ENCODE results near the gene AMDHD2.

Gene AMDHD2

DNA sequence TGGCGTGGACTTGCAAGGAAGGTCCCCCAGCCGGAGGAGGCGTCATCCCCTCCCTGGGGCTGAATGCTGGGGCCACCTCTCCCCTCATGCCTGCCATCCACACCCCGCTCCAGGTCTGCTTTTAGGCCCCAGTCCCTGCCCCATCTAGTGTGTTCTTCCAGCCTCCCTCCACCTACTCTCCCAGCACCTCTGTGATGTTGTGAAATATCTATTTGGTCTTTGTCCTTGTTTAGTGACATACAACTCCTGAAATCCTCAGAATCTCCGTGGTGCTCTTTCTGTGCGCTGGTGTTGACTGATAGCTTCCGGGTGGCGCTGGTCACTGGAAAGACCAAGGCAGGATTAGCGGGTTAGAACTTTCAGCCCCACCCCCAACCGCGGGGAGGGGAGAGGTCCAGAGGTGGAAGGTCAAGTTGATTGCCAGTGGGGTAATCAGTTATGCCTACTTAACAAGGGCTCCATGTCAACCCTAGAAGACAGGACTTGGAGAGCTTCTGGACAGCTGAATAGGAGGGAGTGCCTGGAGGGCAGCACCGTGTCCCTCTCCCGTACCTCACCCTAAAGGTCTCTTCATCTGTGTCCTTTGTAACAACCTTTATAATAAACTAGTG, 35.2 kb upstream of the AMDHD2 start:
- Histone ChIP-seq H3K36me3 (ENCODE audit: insufficient read depth, low read depth, low read length) (no peaks in the 10 kb centered on the region; the same call in 1 of the 2 replicates), H3K9ac (ENCODE audit: low read depth, low read length) (no peak overlapping the region), H3K27ac (ENCODE audit: low read length) (no peak overlapping the region), H3K4me1 (ENCODE audit: insufficient read depth, low read length) (no peaks in the 10 kb centered on the region), H3K9me3 (ENCODE audit: insufficient read depth, low read depth, low read length) (no peaks in the 10 kb centered on the region), H3K4me3 (ENCODE audit: low read length) (no peak overlapping the region), H3K27me3 (ENCODE audit: insufficient read depth, low read length) (no peaks in the 10 kb centered on the region)

DNA sequence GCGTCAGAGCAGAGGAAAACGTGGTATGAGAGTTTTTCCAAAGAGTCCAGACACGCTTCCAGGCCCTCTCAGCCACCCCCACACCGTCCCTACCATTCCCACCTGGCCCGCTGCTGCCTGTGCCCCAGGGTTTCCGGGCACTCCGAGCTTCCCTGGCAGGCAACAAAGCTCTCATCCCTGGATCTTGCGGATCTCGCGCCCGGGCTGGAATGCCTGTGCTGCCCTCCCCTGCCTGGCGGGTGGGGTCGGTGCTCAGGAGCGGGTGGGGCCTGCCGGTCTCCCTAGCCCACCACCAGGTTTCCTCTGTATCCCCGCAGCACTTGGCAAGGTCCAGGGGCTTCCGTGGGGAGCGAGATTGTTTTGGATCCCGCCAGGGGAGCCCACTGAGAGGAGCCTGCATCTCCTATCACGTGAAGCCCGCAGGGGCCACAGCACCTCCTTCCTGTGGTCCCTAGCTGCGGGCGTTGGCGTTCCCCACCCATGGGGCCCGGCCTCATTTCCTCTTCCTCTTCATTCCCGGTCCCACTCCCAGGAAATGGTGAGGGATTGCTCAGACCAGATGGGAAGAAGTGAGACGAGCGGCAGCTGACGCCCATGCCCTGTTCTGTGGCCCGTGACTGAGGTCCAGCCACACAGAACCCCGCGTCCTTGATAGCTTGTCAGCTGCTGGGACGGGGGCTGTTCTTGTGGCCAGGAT, 34.2 kb upstream of the AMDHD2 start:
- no peaks in the 10 kb centered on the region for H3K9me3 ChIP-seq (ENCODE audit: insufficient read depth, low read depth, low read length)
- no peaks in the 10 kb centered on the region for H3K4me1 ChIP-seq (ENCODE audit: insufficient read depth, low read length)
- no peak overlapping the region for H3K4me3 ChIP-seq (ENCODE audit: low read length)
- no peaks in the 10 kb centered on the region; the same call in 1 of the 2 replicates for H3K36me3 ChIP-seq (ENCODE audit: insufficient read depth, low read depth, low read length)
- no peaks in the 10 kb centered on the region for H3K27me3 ChIP-seq (ENCODE audit: insufficient read depth, low read length)
- H3K9ac ChIP-seq (ENCODE audit: low read depth, low read length) = no peak overlapping the region
- no peak overlapping the region for H3K27ac ChIP-seq (ENCODE audit: low read length)

DNA sequence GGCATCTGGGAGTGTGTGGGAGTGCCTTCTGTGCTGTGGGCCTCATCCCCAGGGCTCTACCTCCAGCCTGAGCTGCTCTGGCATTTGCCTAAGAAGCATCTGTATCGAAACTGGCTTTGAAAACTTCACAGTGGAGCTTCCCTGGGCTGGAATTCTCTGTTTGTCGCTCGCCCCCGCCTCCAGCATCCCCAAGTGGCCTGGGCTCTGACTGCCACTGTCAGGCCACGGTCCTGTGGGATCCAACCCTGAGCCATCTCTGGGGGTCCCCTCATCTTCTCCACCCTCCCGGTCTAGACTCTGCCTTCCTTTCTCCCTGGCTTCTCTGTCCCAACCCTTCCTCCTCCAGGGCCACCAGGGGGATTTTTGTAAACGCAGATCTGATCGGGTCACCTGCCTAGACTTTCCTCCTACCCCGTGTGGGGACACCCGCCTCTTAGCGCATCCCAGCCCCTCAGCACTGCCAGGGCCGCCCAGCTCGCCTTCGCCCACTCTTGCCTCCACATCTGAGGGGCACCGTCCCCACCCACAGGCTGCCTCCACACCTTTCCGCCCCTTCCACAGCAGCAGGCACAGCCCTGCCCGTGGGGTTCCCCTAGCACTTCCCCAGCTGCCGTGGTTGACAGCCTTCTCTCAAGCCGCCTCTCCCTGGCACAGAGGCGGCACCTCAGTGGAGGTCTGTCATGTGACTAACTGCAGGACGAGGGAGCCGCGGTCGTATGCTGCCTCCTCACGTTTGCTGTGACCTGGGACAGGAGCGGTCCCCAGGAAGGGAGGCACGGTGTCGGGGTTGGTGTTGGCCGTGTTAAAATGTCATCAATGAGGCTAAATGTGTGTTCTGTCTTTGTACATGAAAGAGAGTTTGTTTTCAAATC, 33.3 kb upstream of the AMDHD2 start:
- Histone ChIP-seq H3K9ac (ENCODE audit: low read depth, low read length) (no peak overlapping the region), H3K36me3 (ENCODE audit: insufficient read depth, low read depth, low read length) (no peaks in the 10 kb centered on the region; the same call in 1 of the 2 replicates), H3K27me3 (ENCODE audit: insufficient read depth, low read length) (no peaks in the 10 kb centered on the region), H3K4me1 (ENCODE audit: insufficient read depth, low read length) (no peaks in the 10 kb centered on the region), H3K27ac (ENCODE audit: low read length) (no peak overlapping the region), H3K4me3 (ENCODE audit: low read length) (no peak overlapping the region), H3K9me3 (ENCODE audit: insufficient read depth, low read depth, low read length) (no peaks in the 10 kb centered on the region)

DNA sequence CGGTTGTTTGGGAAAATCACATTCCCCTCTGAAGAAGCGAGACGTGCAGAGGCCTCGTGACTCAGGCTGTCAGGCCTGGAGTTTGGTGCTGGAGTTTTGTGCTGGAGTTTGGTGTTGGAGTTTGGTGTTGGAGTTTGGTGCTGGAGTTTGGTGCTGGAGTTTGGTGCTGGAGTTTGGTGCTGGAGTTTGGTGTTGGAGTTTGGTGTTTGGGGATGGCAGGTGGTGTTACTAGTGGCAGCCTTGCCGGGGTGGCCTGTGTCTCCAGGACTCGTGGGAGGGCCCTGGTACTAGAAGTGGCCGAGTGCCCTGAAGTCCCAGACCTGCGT, 32.7 kb upstream of the AMDHD2 start:
- Histone ChIP-seq H3K36me3 (ENCODE audit: insufficient read depth, low read depth, low read length) (no peaks in the 10 kb centered on the region; the same call in 1 of the 2 replicates), H3K27me3 (ENCODE audit: insufficient read depth, low read length) (no peaks in the 10 kb centered on the region), H3K4me1 (ENCODE audit: insufficient read depth, low read length) (no peaks in the 10 kb centered on the region), H3K4me3 (ENCODE audit: low read length) (no peak overlapping the region), H3K9ac (ENCODE audit: low read depth, low read length) (no peak overlapping the region), H3K9me3 (ENCODE audit: insufficient read depth, low read depth, low read length) (no peaks in the 10 kb centered on the region), H3K27ac (ENCODE audit: low read length) (no peak overlapping the region)

DNA sequence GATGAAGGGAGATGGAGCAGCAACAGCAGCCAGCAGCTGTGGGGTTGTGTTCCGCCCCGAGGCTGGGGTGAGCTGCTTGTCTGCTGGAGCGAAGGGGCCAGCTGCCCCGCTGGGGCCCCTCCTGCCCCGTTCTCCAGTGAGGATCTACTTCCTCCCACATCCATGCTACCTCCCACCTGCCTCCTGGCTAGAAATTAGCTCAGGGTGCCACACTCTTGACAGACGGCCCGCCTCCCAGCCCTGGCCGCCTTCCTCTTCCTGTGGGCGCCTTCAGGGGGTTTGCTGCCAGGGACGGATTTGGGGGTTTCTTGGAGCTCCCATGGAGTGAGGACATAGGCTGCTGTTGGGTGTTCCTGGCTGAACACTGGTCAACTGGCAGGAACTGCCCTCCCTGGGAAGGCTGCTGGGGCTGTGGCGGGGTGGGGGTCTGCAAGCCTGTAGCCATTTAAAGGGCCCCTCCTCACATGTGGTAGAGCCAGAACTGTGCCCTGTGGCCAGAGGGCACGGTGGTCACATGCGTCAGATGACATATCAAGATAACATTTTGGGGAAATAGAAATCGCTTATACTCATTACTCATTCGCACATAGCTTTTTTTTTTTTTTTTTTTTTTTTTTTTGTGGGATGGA, 32.2 kb upstream of the AMDHD2 start:
- H3K36me3 ChIP-seq (ENCODE audit: insufficient read depth, low read depth, low read length) = no peaks in the 10 kb centered on the region
- no peak overlapping the region for H3K27ac ChIP-seq (ENCODE audit: low read length)
- no peaks in the 10 kb centered on the region for H3K9me3 ChIP-seq (ENCODE audit: insufficient read depth, low read depth, low read length)
- H3K27me3 ChIP-seq (ENCODE audit: insufficient read depth, low read length) = no peaks in the 10 kb centered on the region
- no peak overlapping the region for H3K4me3 ChIP-seq (ENCODE audit: low read length)
- no peaks in the 10 kb centered on the region for H3K4me1 ChIP-seq (ENCODE audit: insufficient read depth, low read length)
- no peak overlapping the region for H3K9ac ChIP-seq (ENCODE audit: low read depth, low read length)

DNA sequence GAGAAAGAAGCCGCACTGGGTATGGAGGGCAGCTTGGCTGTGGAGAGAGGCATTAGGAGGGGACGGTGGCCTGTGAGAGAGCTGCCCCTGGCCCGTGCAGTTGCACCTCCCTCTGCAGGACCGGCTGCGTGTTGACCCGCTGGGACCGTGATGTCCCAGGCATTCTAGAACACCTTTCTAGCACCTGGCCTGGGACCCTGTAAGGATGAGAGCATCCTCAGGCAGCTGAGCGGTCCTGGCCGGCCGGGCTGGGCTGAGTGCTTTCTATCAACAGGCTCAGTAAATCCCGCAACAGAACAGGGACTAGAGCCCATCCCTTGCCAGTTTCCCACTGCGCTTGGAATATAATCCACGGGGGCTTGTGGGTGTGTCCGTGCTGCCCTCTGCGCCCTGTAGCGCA, 30.6 kb upstream of the AMDHD2 start:
- Histone ChIP-seq H3K27ac (ENCODE audit: low read length) (no peak overlapping the region), H3K9me3 (ENCODE audit: insufficient read depth, low read depth, low read length) (no peaks in the 10 kb centered on the region), H3K4me1 (ENCODE audit: insufficient read depth, low read length) (no peaks in the 10 kb centered on the region), H3K9ac (ENCODE audit: low read depth, low read length) (no peak overlapping the region), H3K4me3 (ENCODE audit: low read length) (no peak overlapping the region), H3K27me3 (ENCODE audit: insufficient read depth, low read length) (no peaks in the 10 kb centered on the region), H3K36me3 (ENCODE audit: insufficient read depth, low read depth, low read length) (no peaks in the 10 kb centered on the region)

DNA sequence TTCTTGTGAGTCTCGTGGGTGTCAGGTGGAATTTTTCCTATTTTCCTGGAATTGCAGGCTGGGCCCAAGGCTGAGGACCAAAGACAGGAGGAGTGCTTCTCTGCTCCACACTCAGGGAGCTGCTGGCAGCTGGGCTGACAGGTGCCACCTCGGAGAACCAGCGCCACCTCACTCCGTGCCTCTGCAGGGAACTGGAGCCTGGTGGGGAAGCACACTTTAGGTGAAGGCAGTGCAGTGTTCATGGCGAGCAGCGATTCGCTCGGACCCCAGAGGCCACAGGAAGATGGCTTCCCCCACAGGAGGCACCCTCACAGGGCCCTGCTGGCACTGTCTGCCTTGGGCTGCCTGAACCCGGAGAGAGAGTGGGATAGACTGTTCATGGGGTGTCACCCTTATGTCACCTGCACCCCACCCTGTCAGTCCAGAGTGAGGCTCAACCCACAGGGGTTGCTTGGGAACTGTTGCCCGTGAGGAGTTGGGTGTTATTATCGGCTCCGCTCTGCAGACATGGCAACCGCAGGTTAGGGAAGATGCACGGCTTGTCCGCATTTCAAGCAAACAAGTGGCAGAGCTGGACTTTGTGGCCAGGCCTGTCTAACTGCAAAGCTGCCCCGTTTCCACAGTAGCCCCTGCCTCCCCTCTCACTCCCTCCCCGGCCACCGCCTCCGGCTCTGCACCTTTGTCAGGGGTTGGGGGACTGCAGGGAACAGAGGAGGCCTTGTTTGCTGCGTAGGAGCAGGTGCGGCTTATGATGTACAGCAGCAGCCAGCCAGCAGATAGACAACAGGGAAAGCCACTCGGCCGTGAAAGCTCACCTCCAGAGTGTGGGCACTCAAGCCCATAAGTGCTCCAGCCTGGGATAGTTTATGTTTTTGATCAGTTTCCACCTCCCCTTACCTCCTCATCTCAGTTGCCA, 29.7 kb upstream of the AMDHD2 start:
- Histone ChIP-seq H3K9me3 (ENCODE audit: insufficient read depth, low read depth, low read length) (no peaks in the 10 kb centered on the region), H3K27me3 (ENCODE audit: insufficient read depth, low read length) (no peaks in the 10 kb centered on the region), H3K27ac (ENCODE audit: low read length) (no peak overlapping the region), H3K9ac (ENCODE audit: low read depth, low read length) (no peak overlapping the region), H3K4me1 (ENCODE audit: insufficient read depth, low read length) (no peaks in the 10 kb centered on the region), H3K36me3 (ENCODE audit: insufficient read depth, low read depth, low read length) (no peaks in the 10 kb centered on the region), H3K4me3 (ENCODE audit: low read length) (no peak overlapping the region)

DNA sequence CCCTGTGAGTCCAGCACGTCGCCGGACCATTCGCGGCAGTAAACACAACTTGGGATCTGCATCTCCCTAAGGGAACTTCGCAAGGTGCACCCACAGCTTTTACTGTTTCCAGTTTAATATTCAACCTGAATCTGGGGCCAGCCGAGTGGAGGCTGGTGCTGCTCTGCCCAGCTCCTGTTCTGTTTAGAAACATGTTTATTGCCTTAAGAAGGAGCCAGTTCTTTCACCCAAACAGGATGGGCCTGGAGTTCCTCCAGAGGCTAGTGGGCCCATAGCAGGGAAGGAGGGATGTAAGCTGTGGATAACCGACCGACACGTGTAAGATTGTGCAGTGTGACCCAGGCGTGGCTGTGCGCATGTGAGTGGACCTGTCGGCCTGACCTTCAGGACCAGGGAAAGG, 27.9 kb upstream of the AMDHD2 start:
- Histone ChIP-seq H3K4me3 (ENCODE audit: low read length) (no peak overlapping the region), H3K4me1 (ENCODE audit: insufficient read depth, low read length) (no peaks in the 10 kb centered on the region), H3K27ac (ENCODE audit: low read length) (no peak overlapping the region), H3K9me3 (ENCODE audit: insufficient read depth, low read depth, low read length) (no peaks in the 10 kb centered on the region), H3K36me3 (ENCODE audit: insufficient read depth, low read depth, low read length) (no peaks in the 10 kb centered on the region), H3K9ac (ENCODE audit: low read depth, low read length) (no peak overlapping the region), H3K27me3 (ENCODE audit: insufficient read depth, low read length) (no peaks in the 10 kb centered on the region)

DNA sequence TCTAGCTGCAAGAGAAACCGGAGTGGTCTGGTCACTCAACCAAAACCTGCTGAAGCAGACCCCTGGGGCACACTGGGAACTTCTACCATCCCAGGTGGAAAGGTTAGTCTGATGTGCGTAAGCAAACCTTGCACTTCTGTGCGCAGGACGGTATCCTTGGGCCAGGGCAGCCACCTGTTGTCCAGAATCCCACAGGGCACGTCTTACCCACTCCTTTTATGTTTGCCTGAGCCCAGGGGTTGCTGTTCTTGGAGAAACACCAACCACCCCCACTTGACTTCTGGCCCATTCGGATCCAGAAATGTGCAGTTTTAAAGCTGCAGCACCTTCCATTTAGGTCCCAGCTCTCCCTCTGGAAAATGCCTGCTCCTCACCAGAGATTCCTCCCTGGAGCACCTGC, 26.6 kb upstream of the AMDHD2 start:
- Histone ChIP-seq H3K36me3 (ENCODE audit: insufficient read depth, low read depth, low read length) (0 out of 2 replicates have a peak, but pooled peaks cover 6% of the 10 kb centered on the region), H3K9ac (ENCODE audit: low read depth, low read length) (no peak overlapping the region), H3K27me3 (ENCODE audit: insufficient read depth, low read length) (no peaks in the 10 kb centered on the region), H3K9me3 (ENCODE audit: insufficient read depth, low read depth, low read length) (no peaks in the 10 kb centered on the region), H3K27ac (ENCODE audit: low read length) (no peak overlapping the region), H3K4me3 (ENCODE audit: low read length) (no peak overlapping the region), H3K4me1 (ENCODE audit: insufficient read depth, low read length) (no peaks in the 10 kb centered on the region)

DNA sequence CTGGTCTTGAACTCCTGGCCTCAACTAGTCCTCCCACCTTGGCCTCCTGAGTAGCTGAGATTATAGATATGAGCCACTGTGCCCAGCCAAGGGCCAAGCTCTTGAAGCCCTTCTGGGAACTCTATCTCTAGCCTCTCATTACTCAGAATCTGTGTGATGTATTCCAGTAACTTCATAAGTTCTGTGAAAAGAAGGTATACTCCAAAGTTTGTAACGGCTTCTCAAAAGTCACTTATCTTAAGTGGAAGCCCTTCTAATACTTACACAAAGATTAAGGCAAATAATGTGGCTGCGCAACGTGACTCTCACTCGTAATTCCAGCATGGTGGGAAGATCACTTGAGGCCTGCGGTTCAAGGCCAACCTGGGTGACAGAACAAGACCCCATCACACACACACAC, 25.6 kb upstream of the AMDHD2 start:
- no peak overlapping the region for H3K27ac ChIP-seq (ENCODE audit: low read length)
- H3K27me3 ChIP-seq (ENCODE audit: insufficient read depth, low read length) = no peaks in the 10 kb centered on the region
- no peaks in the 10 kb centered on the region for H3K9me3 ChIP-seq (ENCODE audit: insufficient read depth, low read depth, low read length)
- H3K9ac ChIP-seq (ENCODE audit: low read depth, low read length) = no peak overlapping the region
- H3K4me3 ChIP-seq (ENCODE audit: low read length) = no peak overlapping the region
- 0 out of 2 replicates have a peak, but pooled peaks cover 6% of the 10 kb centered on the region for H3K36me3 ChIP-seq (ENCODE audit: insufficient read depth, low read depth, low read length)
- no peaks in the 10 kb centered on the region for H3K4me1 ChIP-seq (ENCODE audit: insufficient read depth, low read length)

DNA sequence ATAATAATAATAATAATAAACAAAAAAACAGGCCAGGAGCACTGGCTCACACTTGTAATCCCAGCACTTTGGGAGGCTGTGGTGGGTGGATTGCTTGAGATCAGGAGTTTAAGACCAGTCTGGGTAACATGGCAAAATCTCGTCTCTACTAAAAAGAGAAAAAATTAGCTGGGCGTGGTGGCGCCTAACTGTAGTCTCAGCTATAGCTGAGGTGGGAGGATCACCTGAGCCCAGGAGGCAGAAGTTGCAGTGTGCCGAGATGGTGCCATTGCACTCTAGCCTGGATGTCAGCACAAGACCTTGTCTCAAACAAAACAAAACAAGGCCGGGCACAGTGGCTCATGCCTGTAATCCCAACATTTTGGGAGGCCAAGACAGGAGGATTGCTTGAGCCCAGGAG, 25.1 kb upstream of the AMDHD2 start:
- no peaks in the 10 kb centered on the region for H3K9me3 ChIP-seq (ENCODE audit: insufficient read depth, low read depth, low read length)
- 0 out of 2 replicates have a peak, but pooled peaks cover 6% of the 10 kb centered on the region for H3K36me3 ChIP-seq (ENCODE audit: insufficient read depth, low read depth, low read length)
- H3K4me1 ChIP-seq (ENCODE audit: insufficient read depth, low read length) = no peaks in the 10 kb centered on the region
- H3K27ac ChIP-seq (ENCODE audit: low read length) = no peak overlapping the region
- H3K4me3 ChIP-seq (ENCODE audit: low read length) = no peak overlapping the region
- no peaks in the 10 kb centered on the region for H3K27me3 ChIP-seq (ENCODE audit: insufficient read depth, low read length)
- no peak overlapping the region for H3K9ac ChIP-seq (ENCODE audit: low read depth, low read length)

Measured in iPS-20b (cell line).